AG09319 (cell line): ENCODE data around the gene NRF1.

Experiments used
- DNase-seq: peaks from one replicate; pipeline ENCODE4 v3.0.0-alpha.2; 2010; ENCODE audit warnings: low read depth; ENCODE audit errors: extremely low read depth
- CTCF ChIP-seq: IDR thresholded peaks from 2 replicates; pipeline ENCODE4 v1.5.1; 2011; ENCODE audit warnings: low read depth, mild to moderate bottlenecking, inconsistent platforms, low read length, moderate library complexity

NRF1 gene

GRCh38 chr7:129677796-129678195, 66.3 kb downstream of the NRF1 start:
- no peak for TF ChIP-seq CTCF
- no peak for DNase-seq

GRCh38 chr7:129678606-129679005, 67.1 kb downstream of the NRF1 start:
- DNase-seq: no peak
- no peak for TF ChIP-seq CTCF

- no peak for TF ChIP-seq CTCF
- DNase-seq: no peak
Observed at GRCh38 chr7:129680400-129680799, 68.9 kb downstream of the NRF1 start.

- TF ChIP-seq CTCF: no peak
- no peak for DNase-seq
Observed at GRCh38 chr7:129684777-129685176, 73.3 kb downstream of the NRF1 start.

- DNase-seq: no peak
- TF ChIP-seq CTCF: no peak
Observed at GRCh38 chr7:129686063-129686462, 74.5 kb downstream of the NRF1 start.

GRCh38 chr7:129688503-129689222, 77.1 kb downstream of the NRF1 start:
- no peak for DNase-seq
- no peak for TF ChIP-seq CTCF

- no peak for TF ChIP-seq CTCF
- DNase-seq: no peak
Observed at GRCh38 chr7:129689995-129690581, 78.6 kb downstream of the NRF1 start.
